HCT116 (cell line): ENCODE data around the gene OTOG. TPM values are rescaled to one million over a fixed set of nuclear protein-coding genes. Genes with fewer than 3 reads are reported as not detected.

Experiments
- ATAC-seq: fragments of 200-7000 bp; cut with Tn5 transposase; 2 replicates; pipeline ENCODE4 v1.9.1; 2020; ENCODE audit warnings: mild to moderate bottlenecking, moderate library complexity
- BruUV-seq: library from RNA; stranded (reverse); fragments of 400-500 nt; replicated peaks from 2 replicates; lab custom pipeline; 2021; lab: Mats Ljungman, UMichigan
- CTCF ChIA-PET: fragments of 300-600 bp; sonication (Branson Sonifier 250); formaldehyde crosslinking; loops from one replicate; lab custom pipeline; 2021; ENCODE audit warnings: antibody characterized with exemption; lab: Charles Lee
- POLR2A ChIA-PET: fragments of 300-600, 350-600 bp; sonication (Branson Sonifier 250); formaldehyde crosslinking; loops from one replicate; lab custom pipeline; 2021; ENCODE audit warnings: antibody characterized with exemption; lab: Charles Lee
- RAD21 ChIA-PET, 2 experiments: fragments of 300-600 bp; sonication (Branson Sonifier 250); formaldehyde crosslinking; loops; one replicate each; lab custom pipeline; 2023; ENCODE audit warnings: low total read pairs in 2 of 2; ENCODE audit not compliant: uncharacterized antibody in 2 of 2, unreplicated experiment in 2 of 2, low non-redundant PET in 1 of 2; lab: Charles Lee
- DNase-seq: peaks from one replicate; pipeline ENCODE4 v3.0.0-alpha.2; 2010; ENCODE audit warnings: low read depth, low spot score
- H2AFZ ChIP-seq: fragments of 200-600 bp; shearing (Covaris generic), sonication (generic); 2 replicates; pipeline ENCODE4 v1.6.1; 2017; ENCODE audit warnings: low read depth, mixed run types, mixed read lengths, antibody characterized with exemption, low read length; ENCODE audit not compliant: poor library complexity, severe bottlenecking
- H3K27ac ChIP-seq: 2 replicates; pipeline ENCODE4 v1.5.1; 2012; ENCODE audit warnings: low read depth, low read length
- H3K27me3 ChIP-seq: fragments of 200-600 bp; sonication (generic); 2 replicates; pipeline ENCODE4 v1.6.1; 2016; ENCODE audit warnings: mixed run types, low read length, mixed read lengths; ENCODE audit not compliant: insufficient read depth
- H3K36me3 ChIP-seq, 2 experiments: fragments of 200-500 bp in 1 of 2; fragments of 200-600 bp in 1 of 2; sonication (Bioruptor generic) in 1 of 2; sonication (generic) in 1 of 2; 2 replicates each; pipeline versions ENCODE4 v1.5.1 to v1.6.1; 2014 to 2016; ENCODE audit warnings: low read length in 2 of 2, inconsistent platforms in 1 of 2, mixed read lengths in 1 of 2, mixed run types in 1 of 2; ENCODE audit not compliant: insufficient read depth in 2 of 2, control insufficient read depth in 1 of 2
- H3K4me1 ChIP-seq, 2 experiments: fragments of 200-600 bp in 1 of 2; sonication (generic) in 1 of 2; 2 replicates each; pipeline versions ENCODE4 v1.5.1 to v1.6.1; 2012 to 2017; ENCODE audit warnings: low read length in 2 of 2, inconsistent platforms in 1 of 2, mild to moderate bottlenecking in 1 of 2, mixed read lengths in 1 of 2, mixed run types in 1 of 2, moderate library complexity in 1 of 2; ENCODE audit not compliant: insufficient read depth in 2 of 2, control insufficient read depth in 1 of 2
- H3K4me2 ChIP-seq: fragments of 200-600 bp; sonication (generic); 2 replicates; pipeline ENCODE4 v1.6.1; 2017; ENCODE audit warnings: mixed run types, low read length, mixed read lengths
- H3K4me3 ChIP-seq, 2 experiments: fragments of 200-600 bp in 1 of 2; sonication (generic) in 1 of 2; replicated peaks in 1 of 2; 2 replicates each; pipeline ENCODE4 v1.5.1; 2011 to 2016; ENCODE audit warnings: low read length in 2 of 2, control low read depth in 1 of 2, low read depth in 1 of 2, mild to moderate bottlenecking in 1 of 2, mixed read lengths in 1 of 2, mixed run types in 1 of 2
- H3K79me2 ChIP-seq: fragments of 200-600 bp; sonication (generic); 2 replicates; pipeline ENCODE4 v1.6.1; 2017; ENCODE audit warnings: mild to moderate bottlenecking, mixed run types, low read length, moderate library complexity, mixed read lengths; ENCODE audit not compliant: insufficient read depth
- H3K9ac ChIP-seq: fragments of 200-600 bp; sonication (generic); 2 replicates; pipeline ENCODE4 v1.6.1; 2016; ENCODE audit warnings: low read length, mixed read lengths
- H3K9me2 ChIP-seq: fragments of 200-600 bp; sonication (generic), shearing (Covaris generic); 2 replicates; pipeline ENCODE4 v1.6.1; 2017; ENCODE audit warnings: mixed run types, mild to moderate bottlenecking, moderate library complexity; ENCODE audit not compliant: insufficient read depth
- H3K9me3 ChIP-seq, 2 experiments: fragments of 200-500 bp in 1 of 2; fragments of 200-600 bp in 1 of 2; sonication (Bioruptor generic) in 1 of 2; sonication (generic) in 1 of 2; 2 replicates each; pipeline ENCODE4 v1.6.1; 2014 to 2017; ENCODE audit warnings: low read length in 2 of 2, mixed read lengths in 2 of 2, inconsistent platforms in 1 of 2, low read depth in 1 of 2, mild to moderate bottlenecking in 1 of 2, mixed run types in 1 of 2, moderate library complexity in 1 of 2; ENCODE audit not compliant: control insufficient read depth in 1 of 2, insufficient read depth in 1 of 2
- H4K20me1 ChIP-seq: fragments of 200-600 bp; sonication (generic), shearing (Covaris generic); 2 replicates; pipeline ENCODE4 v1.6.1; 2017; ENCODE audit warnings: mixed run types, mild to moderate bottlenecking, moderate library complexity; ENCODE audit not compliant: insufficient read depth
- CEBPB ChIP-seq: IDR thresholded peaks from 2 replicates; pipeline ENCODE4 v1.6.1; 2012; ENCODE audit warnings: low read depth
- EGR1 ChIP-seq: IDR thresholded peaks from 2 replicates; pipeline ENCODE4 v1.6.1; 2012; ENCODE audit warnings: low read depth
- ELF1 ChIP-seq: IDR thresholded peaks from 2 replicates; pipeline ENCODE4 v1.6.1; 2012; ENCODE audit warnings: low read depth, borderline replicate concordance
- EZH2 ChIP-seq: fragments of 200-600 bp; sonication (generic); IDR thresholded peaks from 2 replicates; pipeline ENCODE4 v1.6.1; 2017; ENCODE audit warnings: antibody characterized with exemption, mixed run types
- FOSL1 ChIP-seq: IDR thresholded peaks from 2 replicates; pipeline ENCODE4 v1.6.1; 2012; ENCODE audit warnings: low read depth
- POLR2A ChIP-seq: IDR thresholded peaks from 2 replicates; pipeline ENCODE4 v1.7.0; 2011; ENCODE audit warnings: borderline replicate concordance; ENCODE audit not compliant: insufficient read depth, insufficient read length; ENCODE audit errors: extremely low read depth
- POLR2AphosphoS5 ChIP-seq: IDR thresholded peaks from 2 replicates; pipeline ENCODE4 v1.6.1; 2011; ENCODE audit warnings: mild to moderate bottlenecking, low read depth, low read length, moderate library complexity
- RAD21 ChIP-seq: IDR thresholded peaks from 2 replicates; pipeline ENCODE4 v1.6.1; 2012; ENCODE audit warnings: low read depth, mild to moderate bottlenecking
- SP1 ChIP-seq: IDR thresholded peaks from 2 replicates; pipeline ENCODE4 v1.6.1; 2012; ENCODE audit warnings: low read depth
- TCF7L2 ChIP-seq: IDR thresholded peaks from 2 replicates; pipeline ENCODE4 v1.7.0; 2011; ENCODE audit warnings: borderline replicate concordance, inconsistent platforms; ENCODE audit not compliant: insufficient read depth, insufficient read length; ENCODE audit errors: extremely low read depth
- YY1 ChIP-seq: IDR thresholded peaks from 2 replicates; pipeline ENCODE4 v1.6.1; 2011; ENCODE audit warnings: low read length, low read depth, moderate library complexity, mild to moderate bottlenecking; ENCODE audit not compliant: insufficient replicate concordance; ENCODE audit errors: extremely low read depth
- ZBTB33 ChIP-seq: IDR thresholded peaks from 2 replicates; pipeline ENCODE4 v1.6.1; 2011; ENCODE audit warnings: mild to moderate bottlenecking, low read length, moderate library complexity; ENCODE audit not compliant: insufficient replicate concordance; ENCODE audit errors: extremely low read depth
- ZFX ChIP-seq: fragments of 450-650 bp; IDR thresholded peaks from 2 replicates; pipeline ENCODE4 v1.6.1; 2017
- ZNF274 ChIP-seq: fragments of 200-500 bp; sonication (Bioruptor generic); IDR thresholded peaks from 2 replicates; pipeline ENCODE4 v1.6.1; 2014; ENCODE audit warnings: mild to moderate bottlenecking, low read depth, low read length, inconsistent platforms
- intact Hi-C: fragments of 100-400 bp; cut with micrococcal nuclease; formaldehyde crosslinking; loops from 2 replicates; pipeline ENCODE4 v1.10.0; 2022
- total RNA-seq: library from RNA; stranded (reverse); gene quantifications from one replicate; pipeline ENCODE4 v1.2.1, GENCODE V29; 2021; ENCODE audit not compliant: unreplicated experiment

Gene OTOG
- total RNA-seq, 1 experiment from 2014 or later = 0.07 TPM

DNA sequence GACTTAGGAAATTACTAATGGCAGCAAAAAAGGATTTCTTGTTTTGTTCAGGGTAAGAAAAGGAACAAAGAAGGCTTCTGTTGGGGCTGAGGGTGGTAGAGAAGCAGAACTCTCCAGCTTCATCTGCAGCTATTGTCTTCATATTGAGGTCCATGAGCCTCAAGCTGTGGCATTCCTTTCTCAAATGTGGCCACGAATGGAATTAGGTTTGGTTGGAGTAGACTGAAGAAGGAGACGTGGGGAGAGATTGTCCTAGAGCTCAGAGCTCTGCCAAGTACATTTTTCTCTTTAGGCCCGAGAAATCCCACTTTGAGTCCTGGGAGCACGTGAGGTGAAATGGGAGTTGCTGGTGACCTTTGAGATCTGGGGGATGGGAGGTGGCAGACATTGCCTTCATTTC is 146.5 kb downstream of the OTOG start:
- intact Hi-C loops = no loop called here
- Histone ChIP-seq H4K20me1 (no peaks in the 10 kb centered on the region), H3K9me3 (no peaks in the 10 kb centered on the region), H3K9me2 (no peaks in the 10 kb centered on the region), H3K4me3 (no peak overlapping the region), H3K79me2 (no peaks in the 10 kb centered on the region), H3K27me3 (no peaks in the 10 kb centered on the region), H3K4me1 (no peaks in the 10 kb centered on the region), H3K27ac (no peak overlapping the region), H3K9ac (no peak overlapping the region), H3K36me3 (no peaks in the 10 kb centered on the region), H2AFZ (no peak overlapping the region), H3K4me2 (no peak overlapping the region)
- POLR2A ChIA-PET = interaction anchor here (0.9 kb wide), 1 partner anchor 10 kb away, joined by 3 read pairs; no protein-coding TSS in a partner anchor
- no peak for TF ChIP-seq RAD21
- TF ChIP-seq CEBPB = no peak
- no peak for TF ChIP-seq SP1
- no peak for TF ChIP-seq POLR2A
- no peak for TF ChIP-seq FOSL1
- no peak for TF ChIP-seq ZFX
- TF ChIP-seq ZNF274 = no peak
- no peak for TF ChIP-seq EZH2
- TF ChIP-seq POLR2AphosphoS5 = no peak
- TF ChIP-seq ZBTB33 = no peak
- no peak for TF ChIP-seq EGR1
- TF ChIP-seq YY1 = no peak
- TF ChIP-seq TCF7L2 = no peak
- no peak for TF ChIP-seq ELF1
- no TSS peak for BruUV-seq
- RAD21 ChIA-PET = no interaction called here
- CTCF ChIA-PET = no interaction called here
- ATAC-seq (no peak), DNase-seq (no peak)
